Activated CD4-positive, alpha-beta memory T cell treated with anti-CD3 and anti-CD28 coated beads for 36 hours (primary cell): ENCODE results near the gene MARK1. TPM values are rescaled to one million over a fixed set of nuclear protein-coding genes. Genes with fewer than 3 reads are reported as not detected.
A peak's percentile ranks its signal among the peaks of the same experiment; 100 is the strongest.

Source experiments
- CTCF ChIA-PET: fragments of 350-600 bp; sonication (Branson Sonifier 250); formaldehyde crosslinking; loops from one replicate; lab custom pipeline; 2021; ENCODE audit warnings: antibody characterized with exemption, inconsistent platforms; lab: Charles Lee
- POLR2A ChIA-PET: fragments of 350-600 bp; sonication (Branson Sonifier 250); formaldehyde crosslinking; loops from one replicate; lab custom pipeline; 2021; ENCODE audit warnings: antibody characterized with exemption; lab: Charles Lee
- DNase-seq: peaks from one replicate; pipeline ENCODE4 v3.0.0-alpha.2; 2020
- H3K27ac Mint-ChIP-seq: one replicate; pipeline ENCODE4 v1.8.0; 2021; ENCODE audit warnings: mixed read lengths
- H3K27me3 Mint-ChIP-seq: one replicate; pipeline ENCODE4 v1.8.0; 2021; ENCODE audit warnings: mixed read lengths
- H3K36me3 Mint-ChIP-seq: one replicate; pipeline ENCODE4 v1.8.0; 2021; ENCODE audit warnings: mixed read lengths
- H3K4me1 Mint-ChIP-seq: one replicate; pipeline ENCODE4 v1.8.0; 2021; ENCODE audit warnings: low read depth, mixed read lengths
- H3K4me3 Mint-ChIP-seq: one replicate; pipeline ENCODE4 v1.8.0; 2021; ENCODE audit warnings: mild to moderate bottlenecking, mixed read lengths
- H3K9me3 Mint-ChIP-seq: one replicate; pipeline ENCODE4 v1.8.0; 2021; ENCODE audit warnings: mixed read lengths
- intact Hi-C: fragments of 100-400 bp; cut with micrococcal nuclease; formaldehyde crosslinking; loops from one replicate; pipeline ENCODE4 v1.15.1; 2023
- total RNA-seq, 2 experiments: library from RNA; stranded (reverse); gene quantifications; one replicate each; pipeline ENCODE4 v1.2.3, GENCODE V29; 2021

Gene MARK1
- total RNA-seq, 2 experiments from 2014 or later, result not detected

DNA sequence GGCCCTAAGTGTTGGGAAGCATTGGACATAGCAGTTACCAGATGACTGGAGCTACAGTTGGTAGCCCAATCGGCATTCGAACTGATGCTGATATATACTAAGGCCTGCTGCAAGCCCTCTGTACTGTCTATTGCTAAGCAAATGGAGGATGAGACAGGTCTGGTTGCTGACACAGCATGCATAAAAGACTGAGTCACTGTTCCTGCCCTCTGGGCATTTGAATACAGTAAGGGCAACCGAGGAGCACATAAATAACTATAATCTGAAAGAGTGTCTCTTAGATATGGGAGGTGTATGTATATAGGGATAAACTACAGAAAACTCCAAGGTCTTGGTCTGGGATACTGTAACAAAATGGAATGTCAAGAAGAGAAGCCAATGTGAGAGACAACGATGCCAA lies 16.8 kb upstream of the MARK1 start:
- H3K4me3 Mint-ChIP-seq, result no peak overlapping the region
- H3K27ac Mint-ChIP-seq, result no peak overlapping the region
- POLR2A ChIA-PET, result no interaction called here
- H3K27me3 Mint-ChIP-seq, result peaks cover 8% of the 10 kb centered on the region
- H3K36me3 Mint-ChIP-seq, result no peaks in the 10 kb centered on the region
- CTCF ChIA-PET, result no interaction called here
- H3K9me3 Mint-ChIP-seq, result no peaks in the 10 kb centered on the region
- no peaks in the 10 kb centered on the region for H3K4me1 Mint-ChIP-seq
- intact Hi-C loops, result no loop called here
- no peak for DNase-seq

GRCh38 chr1:220511785-220512184 lies 16.2 kb upstream of the MARK1 start:
- no peak for DNase-seq
- no peak overlapping the region for H3K4me3 Mint-ChIP-seq
- no peaks in the 10 kb centered on the region for H3K4me1 Mint-ChIP-seq
- CTCF ChIA-PET, result no interaction called here
- intact Hi-C loops, result no loop called here
- H3K27me3 Mint-ChIP-seq, result peaks cover 14% of the 10 kb centered on the region
- POLR2A ChIA-PET, result no interaction called here
- H3K36me3 Mint-ChIP-seq, result no peaks in the 10 kb centered on the region
- H3K27ac Mint-ChIP-seq, result no peak overlapping the region
- no peaks in the 10 kb centered on the region for H3K9me3 Mint-ChIP-seq

DNA sequence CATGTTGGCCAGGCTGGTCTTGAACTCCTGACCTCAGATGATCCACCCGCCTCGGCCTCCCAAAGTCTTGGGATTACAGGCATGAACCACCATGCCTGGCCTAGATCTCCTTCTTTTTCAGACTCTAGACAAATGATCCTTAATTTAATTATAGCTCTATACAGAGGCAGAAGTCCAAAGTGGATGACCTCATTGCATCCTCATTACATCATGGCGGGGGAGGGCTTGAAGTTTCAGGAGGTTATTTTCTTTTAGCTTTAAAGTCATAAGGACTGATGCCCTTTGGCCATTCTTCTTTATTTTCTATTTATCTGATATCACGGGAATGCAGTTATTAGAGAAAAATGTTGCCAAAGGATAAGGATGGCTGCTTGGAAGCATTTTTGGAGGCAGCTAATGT lies 14.1 kb upstream of the MARK1 start:
- Mint-ChIP-seq H3K27ac (no peak overlapping the region), H3K4me3 (no peak overlapping the region), H3K9me3 (no peaks in the 10 kb centered on the region), H3K27me3 (peaks cover 24% of the 10 kb centered on the region), H3K36me3 (no peaks in the 10 kb centered on the region), H3K4me1 (no peaks in the 10 kb centered on the region)
- CTCF ChIA-PET, result no interaction called here
- DNase-seq, result no peak
- POLR2A ChIA-PET, result no interaction called here
- intact Hi-C loops, result no loop called here

GRCh38 chr1:220514256-220514655 lies 13.7 kb upstream of the MARK1 start:
- H3K27ac Mint-ChIP-seq, result no peak overlapping the region
- no peaks in the 10 kb centered on the region for H3K9me3 Mint-ChIP-seq
- intact Hi-C loops, result no loop called here
- POLR2A ChIA-PET, result no interaction called here
- no peaks in the 10 kb centered on the region for H3K36me3 Mint-ChIP-seq
- no peaks in the 10 kb centered on the region for H3K4me1 Mint-ChIP-seq
- no peak overlapping the region for H3K4me3 Mint-ChIP-seq
- no peak for DNase-seq
- H3K27me3 Mint-ChIP-seq, result peaks cover 25% of the 10 kb centered on the region
- CTCF ChIA-PET, result no interaction called here

DNA sequence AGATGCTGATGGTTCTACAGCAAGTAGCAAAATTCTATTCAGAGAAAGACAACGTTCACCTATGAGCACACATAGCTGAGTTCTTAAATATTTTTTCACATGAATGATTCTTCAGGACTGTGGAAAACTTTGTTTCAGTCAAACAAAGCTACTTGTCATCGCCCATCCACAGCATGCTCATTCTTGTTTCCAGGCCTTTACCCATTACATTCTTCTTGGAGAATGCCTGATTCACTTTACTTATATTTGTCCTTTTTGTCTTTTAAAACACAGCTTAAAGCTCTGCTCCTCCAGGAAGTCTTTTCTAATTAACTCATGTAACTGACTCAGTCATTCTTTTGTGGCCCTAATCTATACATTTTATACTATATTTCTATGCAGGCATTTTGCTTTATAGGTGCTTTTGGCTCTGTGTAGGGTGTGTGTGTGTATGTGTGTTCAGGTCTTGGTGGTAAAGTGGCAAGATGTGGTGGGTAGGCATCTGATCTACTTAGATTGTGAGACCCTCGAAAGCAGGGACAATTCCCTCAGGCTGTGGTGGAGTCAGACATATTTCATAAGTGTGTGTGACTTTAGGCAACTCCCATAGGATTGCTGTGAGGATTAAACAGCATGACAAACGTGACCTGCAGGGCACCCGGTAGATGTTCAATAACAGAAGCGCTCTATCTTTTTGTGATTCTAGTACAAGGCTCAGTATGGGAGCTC lies 11.8 kb upstream of the MARK1 start:
- POLR2A ChIA-PET, result no interaction called here
- CTCF ChIA-PET, result no interaction called here
- Mint-ChIP-seq H3K4me1 (no peaks in the 10 kb centered on the region), H3K27me3 (peaks cover 28% of the 10 kb centered on the region), H3K27ac (no peak overlapping the region), H3K4me3 (no peak overlapping the region), H3K9me3 (no peaks in the 10 kb centered on the region), H3K36me3 (no peaks in the 10 kb centered on the region)
- intact Hi-C loops, result no loop called here
- DNase-seq, result no peak

GRCh38 chr1:220516722-220517042 lies 11.3 kb upstream of the MARK1 start:
- no peak for DNase-seq
- H3K9me3 Mint-ChIP-seq, result no peaks in the 10 kb centered on the region
- H3K36me3 Mint-ChIP-seq, result no peaks in the 10 kb centered on the region
- no peaks in the 10 kb centered on the region for H3K4me1 Mint-ChIP-seq
- POLR2A ChIA-PET, result no interaction called here
- H3K27ac Mint-ChIP-seq, result no peak overlapping the region
- CTCF ChIA-PET, result no interaction called here
- intact Hi-C loops, result no loop called here
- no peak overlapping the region for H3K4me3 Mint-ChIP-seq
- H3K27me3 Mint-ChIP-seq, result peaks cover 28% of the 10 kb centered on the region

DNA sequence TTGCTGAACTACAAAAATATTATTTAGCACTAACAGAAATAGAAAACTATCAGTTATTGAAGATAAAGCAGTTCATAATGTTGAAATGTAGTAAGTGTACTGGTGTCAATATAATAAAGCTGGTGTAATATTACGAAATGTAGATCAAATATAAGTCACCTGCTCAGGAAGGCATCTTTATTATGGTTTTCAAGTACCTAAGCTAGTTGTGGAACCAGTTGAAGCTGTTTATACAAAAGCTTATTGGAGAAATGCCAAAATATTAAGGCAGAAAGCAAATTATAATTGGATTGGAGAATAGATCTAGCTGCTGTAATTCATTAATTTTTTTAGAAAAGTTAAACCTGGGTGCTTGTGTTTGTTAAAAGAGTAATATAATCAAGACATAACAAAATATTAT lies 6.2 kb upstream of the MARK1 start:
- peaks cover 42% of the 10 kb centered on the region for H3K27me3 Mint-ChIP-seq
- CTCF ChIA-PET, result no interaction called here
- no peak for DNase-seq
- no peak overlapping the region for H3K4me3 Mint-ChIP-seq
- no peak overlapping the region for H3K27ac Mint-ChIP-seq
- intact Hi-C loops, result no loop called here
- no peaks in the 10 kb centered on the region for H3K36me3 Mint-ChIP-seq
- no peaks in the 10 kb centered on the region for H3K4me1 Mint-ChIP-seq
- POLR2A ChIA-PET, result no interaction called here
- H3K9me3 Mint-ChIP-seq, result no peaks in the 10 kb centered on the region

DNA sequence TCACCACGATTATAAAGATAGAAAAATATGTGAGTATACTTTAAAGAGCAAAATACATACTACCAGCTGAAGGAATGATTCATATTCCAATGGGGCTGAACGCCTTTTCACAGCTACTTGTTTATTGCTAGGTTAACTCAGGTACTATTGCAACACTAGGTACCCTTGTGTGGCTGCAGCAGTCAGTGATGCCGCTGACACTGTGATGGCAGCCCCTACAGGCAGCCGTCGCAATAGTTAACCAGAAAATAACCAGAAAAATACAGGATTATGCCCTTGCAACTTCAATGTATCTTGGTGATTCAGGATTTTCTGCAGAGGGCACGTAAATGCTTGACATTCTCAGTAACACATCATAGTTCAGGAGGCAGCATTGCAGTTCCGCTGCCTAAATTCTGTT lies 1.6 kb upstream of the MARK1 start:
- Mint-ChIP-seq H3K4me1 (peaks cover 11% of the 10 kb centered on the region), H3K36me3 (peaks cover 4% of the 10 kb centered on the region), H3K9me3 (no peaks in the 10 kb centered on the region), H3K4me3 (no peak overlapping the region), H3K27me3 (peaks cover 52% of the 10 kb centered on the region), H3K27ac (no peak overlapping the region)
- intact Hi-C loops, result loop anchor here (5.0 kb wide), 1 partner anchor 166 kb away; the partner anchor contains the start of gene C1orf115
- ChIA-PET CTCF (no interaction called here), POLR2A (no interaction called here)
- no peak for DNase-seq

GRCh38 chr1:220527279-220527907 lies 543 bp upstream of the MARK1 start:
- H3K9me3 Mint-ChIP-seq, result no peaks in the 10 kb centered on the region
- peaks cover 11% of the 10 kb centered on the region for H3K4me1 Mint-ChIP-seq
- CTCF ChIA-PET, result no interaction called here
- no peak for DNase-seq
- peaks cover 4% of the 10 kb centered on the region for H3K36me3 Mint-ChIP-seq
- H3K27me3 Mint-ChIP-seq, result peaks cover 52% of the 10 kb centered on the region
- intact Hi-C loops, result loop anchor here (5.0 kb wide), 1 partner anchor 165 kb away; the partner anchor contains the start of gene C1orf115
- H3K4me3 Mint-ChIP-seq, result peak overlapping the region; percentile 75
- POLR2A ChIA-PET, result no interaction called here
- H3K27ac Mint-ChIP-seq, result no peak overlapping the region

DNA sequence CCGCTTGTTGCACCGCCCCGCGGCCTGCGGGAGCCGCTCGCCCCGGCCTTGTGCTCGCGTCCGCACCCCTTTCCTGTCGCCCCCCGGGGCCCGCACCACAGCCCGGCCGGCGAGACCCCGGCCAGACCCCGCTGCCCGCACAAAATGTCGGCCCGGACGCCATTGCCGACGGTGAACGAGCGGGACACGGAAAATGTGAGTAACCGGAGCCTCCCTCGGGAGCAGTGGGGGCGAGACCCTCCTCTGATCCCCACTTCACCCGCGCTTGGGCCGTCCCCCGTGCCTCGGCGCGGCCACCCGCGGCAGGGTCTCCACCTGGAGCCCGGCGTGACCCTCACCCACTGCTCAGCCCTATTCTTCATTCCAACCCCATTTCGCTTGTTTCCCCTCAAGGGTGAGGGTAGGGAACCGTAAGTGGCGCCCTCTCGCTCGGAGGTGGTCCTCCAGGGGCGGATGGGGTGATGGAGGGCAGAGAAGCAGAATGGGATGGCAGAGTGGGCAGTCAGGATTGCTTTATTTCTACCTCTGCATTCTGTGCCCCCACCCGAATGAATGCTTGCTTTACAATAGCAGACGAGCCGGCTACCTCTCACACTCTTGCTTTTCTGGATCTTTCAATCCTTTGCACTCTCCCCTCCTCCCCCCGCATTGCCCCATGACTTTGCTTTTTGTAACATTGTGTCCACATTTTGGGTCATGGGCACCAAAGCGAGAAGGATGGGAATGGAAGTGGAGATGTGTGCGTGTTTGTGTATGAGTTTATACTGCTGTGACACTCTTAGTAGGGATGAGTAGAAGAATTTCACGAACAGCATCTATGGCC lies 954 bp downstream of the MARK1 start:
- peaks cover 54% of the 10 kb centered on the region for H3K27me3 Mint-ChIP-seq
- peaks cover 6% of the 10 kb centered on the region for H3K9me3 Mint-ChIP-seq
- POLR2A ChIA-PET, result no interaction called here
- peaks cover 11% of the 10 kb centered on the region for H3K4me1 Mint-ChIP-seq
- CTCF ChIA-PET, result no interaction called here
- no peak for DNase-seq
- no peak overlapping the region for H3K27ac Mint-ChIP-seq
- H3K36me3 Mint-ChIP-seq, result peaks cover 4% of the 10 kb centered on the region
- peak overlapping the region; percentile 55 for H3K4me3 Mint-ChIP-seq
- intact Hi-C loops, result loop anchor here (5.0 kb wide), 1 partner anchor 163 kb away; the partner anchor contains the start of gene C1orf115

GRCh38 chr1:220529521-220530020 lies 1.6 kb downstream of the MARK1 start:
- ChIA-PET CTCF (no interaction called here), POLR2A (no interaction called here)
- Mint-ChIP-seq H3K4me3 (no peak overlapping the region), H3K36me3 (peaks cover 4% of the 10 kb centered on the region), H3K27me3 (peaks cover 49% of the 10 kb centered on the region), H3K9me3 (peaks cover 10% of the 10 kb centered on the region), H3K27ac (no peak overlapping the region), H3K4me1 (peaks cover 11% of the 10 kb centered on the region)
- DNase-seq, result no peak
- intact Hi-C loops, result loop anchor here (5.0 kb wide), 1 partner anchor 163 kb away; the partner anchor contains the start of gene C1orf115

DNA sequence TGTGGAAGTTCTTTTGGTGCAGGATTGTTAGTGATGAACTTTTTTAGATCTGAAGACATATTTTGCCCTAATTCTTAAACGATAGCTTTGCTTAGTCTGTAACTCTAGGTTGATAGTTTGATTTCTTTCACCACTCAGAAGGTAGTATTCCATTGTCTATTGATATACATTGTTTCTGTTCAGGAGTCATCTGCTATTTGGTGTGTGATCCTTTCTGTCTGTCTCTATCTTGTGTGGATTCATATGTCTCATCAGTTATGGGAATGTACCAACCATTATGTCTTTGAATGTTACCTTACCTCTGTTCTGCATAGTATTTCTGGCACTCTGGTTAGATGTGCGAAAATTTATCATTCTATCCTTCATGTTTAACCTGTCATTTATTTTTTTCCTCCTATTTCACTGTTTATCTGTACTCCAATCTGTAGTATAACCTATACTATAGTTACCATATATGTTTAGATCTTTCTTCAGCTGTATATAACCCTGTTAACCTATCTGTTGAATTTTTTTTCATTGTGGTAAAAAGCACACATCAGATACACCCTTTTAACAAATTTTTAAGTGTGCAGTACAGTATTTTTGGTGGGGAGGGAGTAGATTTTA lies 5.7 kb downstream of the MARK1 start:
- no peaks in the 10 kb centered on the region for H3K36me3 Mint-ChIP-seq
- intact Hi-C loops, result no loop called here
- H3K27me3 Mint-ChIP-seq, result peaks cover 28% of the 10 kb centered on the region
- no peak overlapping the region for H3K4me3 Mint-ChIP-seq
- POLR2A ChIA-PET, result no interaction called here
- no peak for DNase-seq
- H3K9me3 Mint-ChIP-seq, result peaks cover 13% of the 10 kb centered on the region
- CTCF ChIA-PET, result no interaction called here
- H3K27ac Mint-ChIP-seq, result no peak overlapping the region
- peaks cover 2% of the 10 kb centered on the region for H3K4me1 Mint-ChIP-seq
